ENCODE data around the gene PDE12. TPM values are rescaled to one million over a fixed set of nuclear protein-coding genes. Genes with fewer than 3 reads are reported as not detected.

PDE12 gene
- total and polyA plus RNA-seq, 2 donors (not counting 3 experiments of a cell fraction or from before 2014, with no cell fraction given), result 12.8 to 20.4 TPM

GRCh38 chr3:57569859-57570450, 13.9 kb downstream of the PDE12 start:
- intact Hi-C loops (cut with micrococcal nuclease), result no loop called here
- Histone ChIP-seq H3K9ac (replicated peaks; ENCODE audit: extremely low read depth, insufficient read depth, low read length) (no peak overlapping the region), H3K4me3 (replicated peaks in 1 of 3; ENCODE audit: insufficient read depth in 1 of 3, low read depth in 1 of 3, low read length in 3 of 3) (no peak overlapping the region), H3K79me2 (ENCODE audit: control insufficient read depth, insufficient read depth, low read length) (peaks cover 9% of the 10 kb centered on the region), H3K27ac (ENCODE audit: insufficient read depth, low read depth, low read length) (no peak overlapping the region), H4K20me1 (replicated peaks; ENCODE audit: control insufficient read depth, extremely low read depth, insufficient read depth, low read length) (peaks cover 2% of the 10 kb centered on the region), H3K9me3 (replicated peaks; ENCODE audit: control insufficient read depth, insufficient read depth, low read length) (no peaks in the 10 kb centered on the region), H3K4me2 (ENCODE audit: insufficient read depth, low read length) (no peak overlapping the region), H2AFZ (ENCODE audit: low read depth, low read length) (no peak overlapping the region), H3K36me3 (ENCODE audit: control insufficient read depth in 2 of 2, extremely low read depth in 1 of 2, insufficient read depth in 2 of 2, low read length in 2 of 2) (peaks cover 18 to 20% of the 10 kb centered on the region in 2 experiments), H3K27me3 (ENCODE audit: control insufficient read depth in 2 of 2, insufficient read depth in 2 of 2, low read length in 2 of 2) (no peaks in the 10 kb centered on the region), H3K9me1 (replicated peaks; ENCODE audit: control insufficient read depth, extremely low read depth, insufficient read depth, low read length) (no peaks in the 10 kb centered on the region), H3K4me1 (ENCODE audit: control insufficient read depth, extremely low read depth, insufficient read depth, low read length) (peaks cover 5% of the 10 kb centered on the region)
- no peak for FAIRE-seq
- ChIA-PET POLR2A (interaction anchor here (0.6 to 0.7 kb wide), 3 partner anchors 10 to 452 kb away, joined by 3 to 7 read pairs (median 6); no protein-coding TSS in a partner anchor), CTCF (interaction anchor here (1.0 to 1.3 kb wide), 5 partner anchors 8 to 283 kb away, joined by 3 to 5 read pairs (median 3); no protein-coding TSS in a partner anchor)
- TF ChIP-seq POLR2AphosphoS5 (IDR thresholded peaks at IDR 0.05; ENCODE audit: insufficient read depth, low read depth, low read length), result no peak
- TF ChIP-seq POLR2A (IDR thresholded peaks at IDR 0.05; ENCODE audit: low read depth, low read length), result no peak
- TF ChIP-seq MYC (IDR thresholded peaks at IDR 0.05; ENCODE audit: low read depth, low read length), result no peak
- TF ChIP-seq EZH2 (IDR thresholded peaks at IDR 0.05; ENCODE audit: borderline replicate concordance, low read depth, low read length, severe bottlenecking), result no peak
- no peak for TF ChIP-seq GATA2 (IDR thresholded peaks at IDR 0.05; ENCODE audit: insufficient read depth, insufficient read length, low read depth, low read length)
- TF ChIP-seq MAX (IDR thresholded peaks at IDR 0.05; ENCODE audit: insufficient read depth, insufficient read length), result no peak
- TF ChIP-seq CTCF (IDR thresholded peaks at IDR 0.05; ENCODE audit: extremely low read depth in 1 of 2, insufficient read depth in 1 of 2, low read depth in 1 of 2, low read length in 2 of 2), result no peak
- TF ChIP-seq FOS (IDR thresholded peaks at IDR 0.05; ENCODE audit: borderline replicate concordance, insufficient read depth, low read length), result no peak
- TF ChIP-seq JUN (IDR thresholded peaks at IDR 0.05; ENCODE audit: borderline replicate concordance, insufficient read depth, insufficient read length, low read depth), result no peak
- DNase-seq (ENCODE audit: low read depth, low spot score), result no peak
- no TSS peak for BruUV-seq (replicated peaks)
- dilution Hi-C loops (cut with MboI; ENCODE audit: extremely low pct_ligation_motif_present, low sequenced_read_pairs), result no loop called here
